Posterior cingulate gyrus (tissue), 11 donors: ENCODE measurements around the gene MSN.
"Not testable (repeated sequence)": the region's sequence is repeated elsewhere in the genome, so short reads cannot be mapped to it uniquely, and the experiment has no call there.

Source experiments
- DNase-seq, 10 donors: peaks; one replicate each; pipeline versions ENCODE4 v3.0.0 to v3.0.0-alpha.2; 2020 to 2021; ENCODE audit warnings: mixed read lengths in 3 of 10
- intact Hi-C: fragments of 100-400 bp; cut with DNase I; formaldehyde crosslinking; loops from one replicate; pipeline ENCODE4 v1.15.1; 2023

The MSN gene

GRCh38 chrX:65667503-65668376, at the start of gene MSN:
MSN (plus strand) TSS chrX:65667654; CDS start chrX:65667842, 188 bp downstream.
- intact Hi-C loops: no loop called here
- peak in 9 of 10 donors; percentile 15 to 89 (median 42) for DNase-seq

- intact Hi-C loops, DNase-seq: not testable (repeated sequence)
Observed at GRCh38 chrX:65620096-65620705, 47.3 kb upstream of the MSN start.

- intact Hi-C loops: no loop called here
- DNase-seq: no peak
Observed at GRCh38 chrX:65630771-65631170, 36.7 kb upstream of the MSN start.

- intact Hi-C loops: no loop called here
- no peak for DNase-seq
Observed at GRCh38 chrX:65633826-65634225, 33.6 kb upstream of the MSN start.

GRCh38 chrX:65634732-65635131, 32.7 kb upstream of the MSN start:
- intact Hi-C loops: no loop called here
- DNase-seq: no peak

- DNase-seq: no peak
- intact Hi-C loops: no loop called here
Observed at GRCh38 chrX:65635378-65635777, 32.1 kb upstream of the MSN start.

GRCh38 chrX:65635822-65636221, 31.6 kb upstream of the MSN start:
- DNase-seq: no peak
- intact Hi-C loops: no loop called here

- DNase-seq, intact Hi-C loops: not testable (repeated sequence)
Observed at GRCh38 chrX:65636261-65636660, 31.2 kb upstream of the MSN start.

- intact Hi-C loops: no loop called here
- DNase-seq: no peak
Observed at GRCh38 chrX:65637335-65637734, 30.1 kb upstream of the MSN start.

- intact Hi-C loops: no loop called here
- no peak for DNase-seq
Observed at GRCh38 chrX:65642914-65643491, 24.5 kb upstream of the MSN start.

- no peak for DNase-seq
- intact Hi-C loops: no loop called here
Observed at GRCh38 chrX:65643531-65644052, 23.9 kb upstream of the MSN start.

- DNase-seq: peak in 8 of 10 donors; percentile 19 to 90 (median 46)
- intact Hi-C loops: no loop called here
Observed at GRCh38 chrX:65644621-65645289, 22.7 kb upstream of the MSN start.

GRCh38 chrX:65647801-65648200, 19.7 kb upstream of the MSN start:
- intact Hi-C loops: no loop called here
- DNase-seq: no peak

GRCh38 chrX:65652098-65652497, 15.4 kb upstream of the MSN start:
- intact Hi-C loops: no loop called here
- DNase-seq: no peak

GRCh38 chrX:65657009-65657441, 10.4 kb upstream of the MSN start:
- DNase-seq, intact Hi-C loops: not testable (repeated sequence)

- no peak for DNase-seq
- intact Hi-C loops: no loop called here
Observed at GRCh38 chrX:65657659-65658058, 9.8 kb upstream of the MSN start.

GRCh38 chrX:65658229-65658628, 9.2 kb upstream of the MSN start:
- intact Hi-C loops: no loop called here
- no peak for DNase-seq

GRCh38 chrX:65667157-65667502, 324 bp upstream of the MSN start:
- no peak for DNase-seq
- intact Hi-C loops: no loop called here

GRCh38 chrX:65668377-65669310, 1.2 kb downstream of the MSN start:
- DNase-seq: peak in 5 of 10 donors; percentile 14 to 81 (median 35)
- intact Hi-C loops: no loop called here

GRCh38 chrX:65671286-65671685, 3.8 kb downstream of the MSN start:
- intact Hi-C loops: no loop called here
- no peak for DNase-seq
